OCI-LY1 (cell line): Measurements from ENCODE around the gene WDR35.

Experiments
- H2AFZ ChIP-seq: fragments of 200-600 bp; sonication (generic), shearing (Covaris generic); 2 replicates; pipeline ENCODE4 v1.6.0; 2014; ENCODE audit warnings: antibody characterized with exemption, mild to moderate bottlenecking, low read length
- H3F3A ChIP-seq: fragments of 200-600 bp; sonication (generic), shearing (Covaris generic); 2 replicates; pipeline ENCODE4 v1.6.0; 2014; ENCODE audit warnings: mild to moderate bottlenecking, antibody characterized with exemption, low read length, moderate library complexity; ENCODE audit not compliant: insufficient read depth
- H3K27ac ChIP-seq: fragments of 200-600 bp; sonication (generic); 2 replicates; pipeline ENCODE4 v1.5.1; 2014; ENCODE audit warnings: low read length, mixed run types, mild to moderate bottlenecking, low read depth; ENCODE audit not compliant: poor library complexity, severe bottlenecking
- H3K27me3 ChIP-seq: fragments of 200-600 bp; sonication (generic); 2 replicates; pipeline ENCODE4 v1.6.0; 2014; ENCODE audit warnings: antibody characterized with exemption, mild to moderate bottlenecking, low read length, moderate library complexity; ENCODE audit not compliant: insufficient read depth
- H3K36me3 ChIP-seq: fragments of 200-600 bp; sonication (generic); 2 replicates; pipeline ENCODE4 v1.6.1; 2014; ENCODE audit warnings: mild to moderate bottlenecking, antibody characterized with exemption, low read length, moderate library complexity, mixed read lengths; ENCODE audit not compliant: insufficient read depth
- H3K4me1 ChIP-seq: fragments of 200-600 bp; sonication (generic); 2 replicates; pipeline ENCODE4 v1.5.1; 2014; ENCODE audit warnings: mild to moderate bottlenecking, low read length, moderate library complexity; ENCODE audit not compliant: insufficient read depth, severe bottlenecking
- H3K4me2 ChIP-seq: fragments of 200-600 bp; sonication (generic), shearing (Covaris generic); 2 replicates; pipeline ENCODE4 v1.6.1; 2014; ENCODE audit warnings: low read length
- H3K4me3 ChIP-seq: fragments of 200-600 bp; sonication (generic); 2 replicates; pipeline ENCODE4 v1.5.1; 2014; ENCODE audit warnings: low read length, low read depth, mild to moderate bottlenecking, mixed read lengths; ENCODE audit not compliant: poor library complexity, severe bottlenecking
- H3K79me2 ChIP-seq: fragments of 200-600 bp; shearing (Covaris generic); 2 replicates; pipeline ENCODE4 v1.6.1; 2016; ENCODE audit warnings: mixed run types, low read length, mixed read lengths; ENCODE audit not compliant: insufficient read depth
- H3K9ac ChIP-seq: fragments of 200-600 bp; sonication (generic), shearing (Covaris generic); 2 replicates; pipeline ENCODE4 v1.6.1; 2014; ENCODE audit warnings: mild to moderate bottlenecking, low read length, mixed read lengths
- H3K9me2 ChIP-seq: fragments of 200-600 bp; sonication (generic), shearing (Covaris generic); 2 replicates; pipeline ENCODE4 v1.6.1; 2014; ENCODE audit warnings: low read depth, mild to moderate bottlenecking, low read length, mixed read lengths
- H3K9me3 ChIP-seq: fragments of 200-600 bp; shearing (Covaris generic); 2 replicates; pipeline ENCODE4 v1.6.1; 2014; ENCODE audit warnings: low read length, mixed read lengths
- H4K20me1 ChIP-seq: fragments of 200-600 bp; sonication (generic), shearing (Covaris generic); 2 replicates; pipeline ENCODE4 v1.6.0; 2016; ENCODE audit warnings: mild to moderate bottlenecking, low read length; ENCODE audit not compliant: insufficient read depth
- EZH2 ChIP-seq: fragments of 200-600 bp; sonication (generic), shearing (Covaris generic); IDR thresholded peaks from 2 replicates; pipeline ENCODE4 v1.8.0; 2017; ENCODE audit warnings: borderline replicate concordance, mixed run types, mild to moderate bottlenecking, antibody characterized with exemption, low read length, moderate library complexity, mixed read lengths
- TF ChIP-seq, protein P1 (sequence below): fragments of 200-600 bp; sonication (generic), shearing (Covaris generic); IDR thresholded peaks from 2 replicates; pipeline ENCODE4 v1.5.1; 2017; ENCODE audit warnings: mild to moderate bottlenecking, antibody characterized with exemption, low read length, moderate library complexity, mixed read lengths

The WDR35 gene

DNA sequence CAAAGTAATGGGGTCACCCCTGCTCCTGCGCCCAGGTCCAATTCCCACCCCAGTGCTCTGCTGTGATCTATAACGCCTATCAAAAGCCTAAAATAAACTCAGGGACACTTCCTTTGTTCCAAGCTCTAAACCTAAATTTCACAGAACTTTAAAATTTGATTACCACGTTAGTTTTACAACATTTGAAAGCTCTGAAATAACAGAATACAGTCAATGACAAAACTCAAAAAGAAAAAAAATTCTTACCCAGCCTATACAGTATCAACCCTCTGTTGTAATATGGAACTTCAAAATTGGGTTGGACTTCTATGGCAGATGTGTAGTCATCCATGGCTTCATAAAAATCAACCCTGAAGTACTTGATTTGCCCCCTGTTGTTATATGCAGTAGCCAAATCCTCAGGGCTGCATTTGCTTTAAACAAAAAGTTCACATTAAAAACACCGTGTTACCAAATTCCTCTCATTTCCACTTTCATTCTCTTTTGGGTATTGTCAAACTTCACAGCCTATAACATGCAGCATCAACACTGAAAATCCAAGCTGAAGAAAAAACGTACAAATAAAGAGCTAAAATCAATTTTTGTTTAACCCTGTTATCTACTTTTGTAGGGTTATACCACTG lies 92.2 kb downstream of the WDR35 start:
- Histone ChIP-seq H3K4me1 (peaks cover 39% of the 10 kb centered on the region), H4K20me1 (no peaks in the 10 kb centered on the region), H3K4me2 (peak overlapping the region; percentile 37; the same call in 1 of the 2 replicates), H3K36me3 (peaks cover 10% of the 10 kb centered on the region), H2AFZ (no peak overlapping the region), H3K27me3 (no peaks in the 10 kb centered on the region), H3K9ac (no peak overlapping the region), H3F3A (no peaks in the 10 kb centered on the region), H3K79me2 (peaks cover 35% of the 10 kb centered on the region), H3K27ac (no peak overlapping the region), H3K4me3 (no peak overlapping the region), H3K9me2 (no peaks in the 10 kb centered on the region), H3K9me3 (no peaks in the 10 kb centered on the region)
- no peak for TF ChIP-seq EZH2

DNA sequence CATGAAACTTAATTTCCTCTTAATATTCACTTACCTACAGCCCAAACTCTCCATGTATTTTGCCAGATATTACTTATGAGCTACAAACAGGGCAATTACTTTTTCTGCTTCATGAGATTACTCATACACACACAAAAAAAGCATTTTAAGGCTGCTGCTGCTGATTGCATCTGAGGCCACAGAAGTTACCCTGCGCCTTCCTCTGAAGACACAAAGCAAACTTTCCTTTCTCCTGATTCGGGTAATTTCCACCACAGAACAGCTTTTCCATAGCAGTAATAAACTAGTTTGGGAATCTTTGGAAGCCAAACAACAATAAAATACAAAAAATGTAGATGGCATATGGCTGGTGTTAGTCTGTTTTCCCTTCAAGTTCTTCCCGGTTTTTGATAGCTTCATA lies 94.4 kb downstream of the WDR35 start:
- Histone ChIP-seq H3K27ac (no peak overlapping the region), H2AFZ (no peak overlapping the region)

DNA sequence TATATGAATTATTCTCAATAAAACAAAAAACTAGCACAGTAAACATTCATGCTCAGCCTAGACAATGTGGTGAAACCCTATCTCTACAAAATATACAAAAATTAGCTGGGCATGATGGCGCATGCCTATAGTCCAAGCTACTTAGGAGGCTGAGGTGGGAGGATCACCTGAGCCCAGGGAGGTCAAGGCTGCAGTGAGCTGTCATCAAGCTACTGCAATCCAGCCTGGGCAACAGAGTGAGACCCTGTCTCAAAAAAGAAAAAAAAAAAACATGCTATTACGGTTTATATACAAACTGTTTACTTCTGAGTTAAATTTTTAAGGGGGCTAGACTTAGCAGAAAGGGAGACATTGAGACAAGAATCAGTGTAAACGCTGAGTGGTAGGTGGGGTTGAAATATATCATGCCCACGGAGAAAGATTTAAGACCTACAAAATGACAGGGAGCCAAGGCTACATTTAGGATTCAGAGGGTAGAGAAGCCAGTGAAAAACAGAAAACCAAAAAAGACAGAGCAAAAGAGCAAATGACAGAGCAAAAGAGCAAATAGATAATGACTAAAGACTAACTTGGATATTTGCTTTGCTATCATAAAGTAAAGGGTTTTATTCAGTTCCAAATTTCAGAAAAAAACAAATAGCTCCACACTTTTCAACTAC lies 95.6 kb downstream of the WDR35 start:
- Histone ChIP-seq H3K79me2 (peaks cover 18% of the 10 kb centered on the region), H4K20me1 (no peaks in the 10 kb centered on the region), H3F3A (no peaks in the 10 kb centered on the region), H3K9me2 (no peaks in the 10 kb centered on the region), H3K36me3 (peaks cover 10% of the 10 kb centered on the region), H3K4me2 (no peak overlapping the region), H3K27ac (no peak overlapping the region), H3K4me1 (peaks cover 19% of the 10 kb centered on the region), H3K4me3 (no peak overlapping the region), H3K9me3 (no peaks in the 10 kb centered on the region), H3K27me3 (no peaks in the 10 kb centered on the region), H3K9ac (no peak overlapping the region), H2AFZ (no peak overlapping the region)
- TF ChIP-seq EZH2 = no peak
- TF ChIP-seq, protein P1, sequence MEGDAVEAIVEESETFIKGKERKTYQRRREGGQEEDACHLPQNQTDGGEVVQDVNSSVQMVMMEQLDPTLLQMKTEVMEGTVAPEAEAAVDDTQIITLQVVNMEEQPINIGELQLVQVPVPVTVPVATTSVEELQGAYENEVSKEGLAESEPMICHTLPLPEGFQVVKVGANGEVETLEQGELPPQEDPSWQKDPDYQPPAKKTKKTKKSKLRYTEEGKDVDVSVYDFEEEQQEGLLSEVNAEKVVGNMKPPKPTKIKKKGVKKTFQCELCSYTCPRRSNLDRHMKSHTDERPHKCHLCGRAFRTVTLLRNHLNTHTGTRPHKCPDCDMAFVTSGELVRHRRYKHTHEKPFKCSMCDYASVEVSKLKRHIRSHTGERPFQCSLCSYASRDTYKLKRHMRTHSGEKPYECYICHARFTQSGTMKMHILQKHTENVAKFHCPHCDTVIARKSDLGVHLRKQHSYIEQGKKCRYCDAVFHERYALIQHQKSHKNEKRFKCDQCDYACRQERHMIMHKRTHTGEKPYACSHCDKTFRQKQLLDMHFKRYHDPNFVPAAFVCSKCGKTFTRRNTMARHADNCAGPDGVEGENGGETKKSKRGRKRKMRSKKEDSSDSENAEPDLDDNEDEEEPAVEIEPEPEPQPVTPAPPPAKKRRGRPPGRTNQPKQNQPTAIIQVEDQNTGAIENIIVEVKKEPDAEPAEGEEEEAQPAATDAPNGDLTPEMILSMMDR = no peak

More for the DNA sequence above, 94.4 kb downstream of the WDR35 start:
- H3K4me2 ChIP-seq = no peak overlapping the region
- H3F3A ChIP-seq = no peaks in the 10 kb centered on the region
- H3K36me3 ChIP-seq = peaks cover 10% of the 10 kb centered on the region
- H3K4me1 ChIP-seq = peaks cover 29% of the 10 kb centered on the region
- no peak overlapping the region for H3K4me3 ChIP-seq
- H3K9me3 ChIP-seq = no peaks in the 10 kb centered on the region
- no peak overlapping the region for H3K9ac ChIP-seq
- H3K9me2 ChIP-seq = no peaks in the 10 kb centered on the region
- no peaks in the 10 kb centered on the region for H4K20me1 ChIP-seq
- H3K79me2 ChIP-seq = peaks cover 29% of the 10 kb centered on the region
- TF ChIP-seq EZH2 = no peak
- TF ChIP-seq, protein P1 = no peak
- H3K27me3 ChIP-seq = no peaks in the 10 kb centered on the region
